ENCODE data around the gene ZNF488.
A peak's percentile ranks its signal among the peaks of the same experiment; 100 is the strongest.

The ZNF488 gene

DNA sequence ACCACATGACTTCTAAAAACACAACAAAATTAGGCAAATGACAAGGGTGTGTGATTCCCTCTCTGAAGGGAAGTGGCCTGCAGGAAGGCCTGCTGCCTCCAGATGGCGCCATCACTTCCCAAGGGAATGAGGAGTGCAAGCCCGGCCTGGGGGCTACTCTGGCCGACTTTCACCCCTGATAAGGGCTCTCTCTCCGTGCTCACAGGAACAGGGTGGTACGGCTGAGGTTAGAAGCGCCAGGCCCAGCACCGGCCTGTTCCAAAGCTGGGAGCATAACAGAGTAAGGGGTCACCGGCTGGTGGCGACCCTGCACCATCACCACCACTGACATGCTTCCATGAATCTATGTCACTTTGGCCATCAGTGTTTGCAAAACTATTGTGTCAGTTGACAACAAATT, 22.8 kb downstream of the ZNF488 start:
- no peak overlapping the region for H3K4me3 ChIP-seq (ENCODE audit: low read depth, low read length)
- H3K4me1 ChIP-seq = no peaks in the 10 kb centered on the region
- H3K9me3 ChIP-seq = no peaks in the 10 kb centered on the region
- no peaks in the 10 kb centered on the region for H3K27me3 ChIP-seq
- TF ChIP-seq, protein P1, sequence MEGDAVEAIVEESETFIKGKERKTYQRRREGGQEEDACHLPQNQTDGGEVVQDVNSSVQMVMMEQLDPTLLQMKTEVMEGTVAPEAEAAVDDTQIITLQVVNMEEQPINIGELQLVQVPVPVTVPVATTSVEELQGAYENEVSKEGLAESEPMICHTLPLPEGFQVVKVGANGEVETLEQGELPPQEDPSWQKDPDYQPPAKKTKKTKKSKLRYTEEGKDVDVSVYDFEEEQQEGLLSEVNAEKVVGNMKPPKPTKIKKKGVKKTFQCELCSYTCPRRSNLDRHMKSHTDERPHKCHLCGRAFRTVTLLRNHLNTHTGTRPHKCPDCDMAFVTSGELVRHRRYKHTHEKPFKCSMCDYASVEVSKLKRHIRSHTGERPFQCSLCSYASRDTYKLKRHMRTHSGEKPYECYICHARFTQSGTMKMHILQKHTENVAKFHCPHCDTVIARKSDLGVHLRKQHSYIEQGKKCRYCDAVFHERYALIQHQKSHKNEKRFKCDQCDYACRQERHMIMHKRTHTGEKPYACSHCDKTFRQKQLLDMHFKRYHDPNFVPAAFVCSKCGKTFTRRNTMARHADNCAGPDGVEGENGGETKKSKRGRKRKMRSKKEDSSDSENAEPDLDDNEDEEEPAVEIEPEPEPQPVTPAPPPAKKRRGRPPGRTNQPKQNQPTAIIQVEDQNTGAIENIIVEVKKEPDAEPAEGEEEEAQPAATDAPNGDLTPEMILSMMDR (IDR thresholded peaks at IDR 0.05; ENCODE audit: low read depth, low read length) = peak; percentile 90
- peak; percentile 64 for DNase-seq
- no peaks in the 10 kb centered on the region for H3K36me3 ChIP-seq

DNA sequence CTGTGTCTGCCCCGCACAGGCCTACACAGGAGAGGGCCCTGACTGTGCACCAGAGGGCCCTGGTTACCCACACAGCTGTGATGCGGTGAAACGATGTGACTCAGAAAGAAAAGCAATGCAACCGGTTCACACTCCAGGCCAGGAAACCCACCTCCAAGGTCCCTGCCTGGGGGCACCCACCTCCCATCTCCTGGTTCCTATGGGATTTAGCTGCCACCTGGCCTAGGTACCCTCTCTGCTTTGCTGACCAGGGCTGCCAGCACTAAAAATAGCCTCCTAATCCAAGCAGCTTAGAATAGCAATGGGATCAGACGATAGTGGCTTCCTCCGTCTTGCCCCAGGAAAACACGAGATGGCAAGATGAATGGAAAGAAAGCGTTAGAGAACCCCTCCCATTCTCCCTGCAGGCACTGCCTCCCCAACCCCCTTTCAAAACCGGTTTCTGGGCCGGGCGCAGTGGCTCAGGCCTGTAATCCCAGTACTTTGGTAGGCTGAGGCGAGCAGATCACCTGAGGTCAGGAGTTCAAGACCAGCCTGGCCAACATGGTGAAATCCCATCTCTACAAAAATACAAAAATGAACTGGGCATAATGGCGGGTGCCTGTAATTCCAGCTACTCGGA, 23.6 kb downstream of the ZNF488 start:
- H3K27me3 ChIP-seq = no peaks in the 10 kb centered on the region
- no peaks in the 10 kb centered on the region for H3K9me3 ChIP-seq
- no peak for DNase-seq
- H3K4me1 ChIP-seq = no peaks in the 10 kb centered on the region
- H3K36me3 ChIP-seq = no peaks in the 10 kb centered on the region
- TF ChIP-seq, protein P1 (IDR thresholded peaks at IDR 0.05; ENCODE audit: low read depth, low read length) = no peak
- H3K4me3 ChIP-seq (ENCODE audit: low read depth, low read length) = no peak overlapping the region

DNA sequence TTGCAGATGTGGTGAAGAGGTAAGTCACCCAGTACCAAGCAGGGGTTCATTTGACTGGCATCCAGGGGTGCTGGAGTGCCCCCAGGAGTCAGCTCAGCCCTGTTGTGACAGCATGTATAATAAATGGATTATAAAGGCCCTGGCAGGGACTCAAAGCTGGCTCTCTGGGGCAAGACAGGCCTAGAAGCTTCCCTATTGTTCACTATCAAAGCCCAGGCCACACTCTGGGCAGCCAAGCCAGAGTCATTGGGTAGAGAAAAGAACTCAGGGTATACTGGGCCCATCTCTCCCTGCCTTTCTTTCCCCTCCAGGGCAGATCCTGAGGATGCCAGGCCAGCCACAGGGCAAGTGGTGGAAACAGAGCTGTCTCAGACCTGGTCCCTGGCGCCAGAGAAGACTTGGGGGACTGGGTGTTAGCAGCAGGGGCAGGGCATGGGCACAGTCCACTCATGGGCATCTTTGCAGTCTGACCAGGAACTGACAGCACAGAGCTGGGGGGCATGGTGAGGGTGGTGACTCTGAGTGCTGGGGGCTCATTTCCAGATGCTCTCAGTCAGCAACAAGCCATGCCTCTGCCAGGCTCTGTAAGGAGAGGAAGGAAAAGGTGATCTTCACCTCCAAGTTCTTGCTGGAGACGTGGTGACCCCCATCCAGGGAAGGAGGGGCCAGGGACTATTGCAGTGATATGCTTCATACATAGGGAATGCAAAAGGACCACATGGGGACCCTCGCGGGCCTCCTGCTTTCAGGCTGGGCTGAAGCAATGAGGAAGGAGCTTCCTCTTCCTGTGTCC, 24.3 kb downstream of the ZNF488 start:
- no peaks in the 10 kb centered on the region for H3K4me1 ChIP-seq
- no peaks in the 10 kb centered on the region for H3K36me3 ChIP-seq
- no peaks in the 10 kb centered on the region for H3K9me3 ChIP-seq
- no peaks in the 10 kb centered on the region for H3K27me3 ChIP-seq
- DNase-seq = no peak
- H3K4me3 ChIP-seq (ENCODE audit: low read depth, low read length) = no peak overlapping the region
- TF ChIP-seq, protein P1 (IDR thresholded peaks at IDR 0.05; ENCODE audit: low read depth, low read length) = no peak

DNA sequence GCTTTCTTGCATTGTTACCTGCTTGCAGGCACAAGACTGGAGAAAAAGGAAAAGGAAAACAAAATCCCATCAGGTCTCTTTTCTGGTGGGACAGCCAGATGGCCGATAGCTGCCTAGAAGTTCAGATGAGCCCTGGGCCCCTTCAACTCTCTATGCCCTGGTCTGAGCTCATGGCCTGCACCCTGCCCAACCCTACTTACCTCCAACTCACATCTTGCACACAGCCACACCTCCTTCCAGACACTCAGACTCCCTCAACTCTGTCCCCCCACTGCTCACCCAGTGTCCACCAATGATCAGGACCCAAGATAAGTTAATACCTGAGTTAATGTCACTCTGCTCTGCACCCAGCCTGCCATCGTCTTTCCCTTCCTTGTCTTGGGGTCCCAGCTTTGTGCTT, 25.0 kb downstream of the ZNF488 start:
- DNase-seq = no peak
- Histone ChIP-seq H3K4me3 (ENCODE audit: low read depth, low read length) (no peak overlapping the region), H3K27me3 (no peaks in the 10 kb centered on the region), H3K4me1 (no peaks in the 10 kb centered on the region), H3K9me3 (no peaks in the 10 kb centered on the region), H3K36me3 (no peaks in the 10 kb centered on the region)
- TF ChIP-seq, protein P1 (IDR thresholded peaks at IDR 0.05; ENCODE audit: low read depth, low read length) = no peak

DNA sequence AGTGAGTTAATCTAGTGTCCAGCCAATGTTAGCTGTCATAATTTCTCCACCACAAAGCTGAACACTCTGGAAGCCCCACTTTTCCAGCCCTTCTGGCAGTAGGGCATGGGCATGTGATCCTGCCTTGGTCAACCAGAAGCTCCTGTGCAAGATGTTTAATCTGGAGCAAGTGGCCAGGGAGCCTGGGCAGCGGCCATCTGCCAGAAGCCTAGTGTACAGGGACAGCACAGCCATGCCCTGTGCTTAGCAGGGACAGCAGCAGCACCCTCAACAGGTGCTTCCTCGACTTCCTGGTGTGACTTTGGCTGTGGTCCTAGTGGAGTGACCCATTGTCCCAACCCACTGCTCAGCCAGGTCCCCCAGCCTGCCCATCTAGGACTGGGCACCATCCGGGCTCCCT, 25.6 kb downstream of the ZNF488 start:
- no peaks in the 10 kb centered on the region for H3K4me1 ChIP-seq
- TF ChIP-seq, protein P1 (IDR thresholded peaks at IDR 0.05; ENCODE audit: low read depth, low read length) = no peak
- DNase-seq = no peak
- H3K4me3 ChIP-seq (ENCODE audit: low read depth, low read length) = no peak overlapping the region
- no peaks in the 10 kb centered on the region for H3K36me3 ChIP-seq
- H3K27me3 ChIP-seq = no peaks in the 10 kb centered on the region
- H3K9me3 ChIP-seq = no peaks in the 10 kb centered on the region

DNA sequence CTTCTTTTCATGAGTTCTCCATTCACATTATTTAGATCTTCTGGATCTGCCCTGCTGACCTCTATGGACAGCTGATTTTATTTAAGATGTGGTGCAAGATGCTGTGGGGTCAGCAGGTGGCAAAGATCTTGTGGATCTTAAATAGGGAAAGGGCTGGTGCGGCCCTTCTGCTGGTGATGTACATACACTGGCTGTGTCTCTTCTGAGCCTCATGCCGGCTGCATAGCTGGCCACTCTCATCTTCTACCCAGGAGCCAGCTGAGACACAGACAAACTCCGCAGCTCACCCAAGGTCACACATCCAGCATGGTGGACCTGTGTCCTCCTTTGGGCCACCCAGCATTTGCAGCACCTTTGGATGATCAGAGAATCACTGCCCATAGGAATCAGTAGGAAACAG, 26.2 kb downstream of the ZNF488 start:
- no peaks in the 10 kb centered on the region for H3K27me3 ChIP-seq
- H3K36me3 ChIP-seq = no peaks in the 10 kb centered on the region
- H3K9me3 ChIP-seq = no peaks in the 10 kb centered on the region
- no peaks in the 10 kb centered on the region for H3K4me1 ChIP-seq
- TF ChIP-seq, protein P1 (IDR thresholded peaks at IDR 0.05; ENCODE audit: low read depth, low read length) = no peak
- DNase-seq = no peak
- H3K4me3 ChIP-seq (ENCODE audit: low read depth, low read length) = no peak overlapping the region

All from BE2C (cell line).